Stimulated activated CD8-positive, alpha-beta memory T cell treated with anti-CD3 and anti-CD28 coated beads, Interleukin-15, amount 100 ng/mL, for 1 hour (primary cell): Measurements from ENCODE around the gene AP3M1.

Experiments used
- DNase-seq: peaks from one replicate; pipeline ENCODE4 v3.0.0-alpha.2; 2020; ENCODE audit warnings: low read depth

The AP3M1 gene

DNA sequence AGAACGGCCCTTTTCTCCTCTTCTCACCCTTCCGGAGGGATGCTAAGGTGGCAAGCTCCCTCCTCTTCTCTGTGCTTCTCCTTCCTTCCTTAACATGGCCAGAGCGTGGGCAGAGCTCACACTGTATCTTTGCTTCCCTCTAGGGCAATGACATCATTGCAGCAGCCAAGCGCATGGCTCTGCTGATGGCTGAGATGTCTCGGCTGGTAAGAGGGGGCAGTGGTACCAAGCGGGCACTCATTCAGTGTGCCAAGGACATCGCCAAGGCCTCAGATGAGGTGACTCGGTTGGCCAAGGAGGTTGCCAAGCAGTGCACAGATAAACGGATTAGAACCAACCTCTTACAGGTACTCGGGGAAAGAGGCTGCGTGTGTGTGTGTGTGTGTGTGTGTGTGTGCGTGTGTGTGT is 36.6 kb downstream of the AP3M1 start:
- no peak for DNase-seq

DNA sequence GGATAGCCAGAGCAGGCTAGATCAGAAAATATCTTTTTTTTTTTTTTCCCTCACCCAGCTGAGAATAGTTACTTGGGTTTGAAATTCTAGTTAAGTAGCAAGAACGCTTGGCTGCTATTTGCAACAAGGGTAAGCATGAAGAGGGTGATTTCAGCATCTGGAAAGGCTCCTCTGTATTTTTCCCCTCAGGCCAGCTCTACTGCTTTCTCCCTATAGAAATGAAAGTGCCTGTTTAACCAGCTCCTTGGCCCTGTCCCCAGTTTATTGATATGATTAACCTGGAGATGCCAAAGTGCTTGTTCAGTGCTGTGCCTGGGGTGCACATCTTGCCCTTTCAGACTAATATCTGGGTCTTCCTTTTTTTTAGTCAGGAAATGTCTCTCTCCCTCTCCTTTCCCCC is 37.1 kb downstream of the AP3M1 start:
- no peak for DNase-seq

DNA sequence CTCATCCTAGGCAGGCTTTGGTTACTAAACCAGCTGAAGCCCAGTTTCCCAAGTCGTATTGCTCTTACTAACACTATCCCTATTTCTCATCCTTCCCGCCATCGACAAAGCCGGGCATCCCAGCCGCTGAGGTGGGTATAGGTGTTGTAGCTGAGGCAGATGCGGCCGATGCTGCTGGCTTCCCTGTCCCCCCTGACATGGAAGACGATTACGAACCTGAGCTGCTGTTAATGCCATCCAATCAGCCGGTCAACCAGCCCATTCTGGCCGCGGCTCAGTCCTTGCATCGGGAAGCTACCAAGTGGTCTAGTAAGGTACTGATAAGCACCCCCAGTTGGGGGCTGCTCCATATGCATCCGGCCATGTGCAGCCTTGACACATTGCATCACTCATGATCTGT is 38.8 kb downstream of the AP3M1 start:
- no peak for DNase-seq

DNA sequence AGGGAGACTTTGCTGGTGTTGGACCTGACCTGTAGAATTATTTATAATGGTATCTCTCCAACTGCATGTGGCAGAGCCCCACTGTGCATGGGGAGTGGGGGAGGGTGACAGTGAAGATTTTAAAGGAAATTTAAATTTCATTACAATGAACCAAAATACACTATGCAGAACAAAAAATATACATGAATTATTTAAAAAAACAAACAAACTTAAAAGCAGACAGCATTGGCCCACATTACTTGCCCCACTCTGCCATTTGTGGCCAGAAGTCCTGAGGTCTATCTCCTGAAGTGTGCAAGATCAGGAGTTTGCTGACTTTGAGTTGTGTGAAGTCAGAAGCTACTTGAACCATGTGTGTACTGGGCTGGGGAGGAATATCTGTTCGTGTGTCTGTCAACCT is 40.5 kb downstream of the AP3M1 start:
- DNase-seq = no peak

DNA sequence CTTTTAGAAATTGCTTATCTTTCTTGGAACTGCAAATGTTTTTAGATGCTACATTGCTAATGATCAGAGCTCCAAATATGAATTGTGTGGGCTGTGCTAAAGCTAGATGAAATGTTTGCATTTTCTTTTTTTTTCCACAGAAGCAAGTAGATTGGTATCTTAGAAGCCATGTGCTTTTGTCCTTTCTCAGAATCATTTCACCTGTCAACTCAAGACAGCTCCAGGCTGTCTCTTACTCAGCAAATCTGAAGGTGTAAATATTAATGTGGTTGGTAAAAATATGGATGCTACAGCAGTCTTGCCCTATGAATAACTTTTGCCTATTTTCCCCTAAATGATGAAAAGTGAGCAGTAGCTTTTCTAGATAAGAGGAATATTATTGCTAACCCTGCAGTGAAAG is 41.2 kb downstream of the AP3M1 start:
- DNase-seq = no peak

DNA sequence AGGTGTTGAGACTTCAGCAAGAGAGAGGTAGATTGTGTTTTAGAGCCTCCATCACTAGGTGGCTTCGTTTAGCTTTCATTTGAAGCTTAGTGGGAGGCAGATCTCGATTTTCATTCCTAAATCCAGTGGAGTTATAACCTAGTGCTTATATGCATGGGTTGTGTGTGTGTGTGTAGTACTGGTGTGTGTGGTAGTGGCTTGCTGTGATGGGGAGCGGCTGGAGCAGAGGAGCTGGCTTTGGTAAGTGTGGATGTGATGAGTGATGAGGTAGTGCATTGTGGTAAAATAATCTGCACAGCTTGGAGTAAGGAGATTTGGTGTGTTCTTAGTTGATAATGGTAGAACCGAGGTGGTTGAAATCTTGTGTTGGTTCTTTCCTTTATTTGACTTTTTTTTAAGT is 43.2 kb downstream of the AP3M1 start:
- DNase-seq = no peak

DNA sequence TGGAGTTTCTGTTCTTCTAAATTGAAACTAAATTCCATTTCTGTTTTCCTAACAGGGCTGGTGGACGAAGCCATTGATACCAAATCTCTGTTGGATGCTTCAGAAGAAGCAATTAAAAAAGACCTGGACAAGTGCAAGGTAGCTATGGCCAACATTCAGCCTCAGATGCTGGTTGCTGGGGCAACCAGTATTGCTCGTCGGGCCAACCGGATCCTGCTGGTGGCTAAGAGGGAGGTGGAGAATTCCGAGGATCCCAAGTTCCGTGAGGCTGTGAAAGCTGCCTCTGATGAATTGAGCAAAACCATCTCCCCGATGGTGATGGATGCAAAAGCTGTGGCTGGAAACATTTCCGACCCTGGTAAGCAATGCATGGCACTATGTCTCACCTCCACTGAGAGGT is 45.6 kb downstream of the AP3M1 start:
- no peak for DNase-seq

DNA sequence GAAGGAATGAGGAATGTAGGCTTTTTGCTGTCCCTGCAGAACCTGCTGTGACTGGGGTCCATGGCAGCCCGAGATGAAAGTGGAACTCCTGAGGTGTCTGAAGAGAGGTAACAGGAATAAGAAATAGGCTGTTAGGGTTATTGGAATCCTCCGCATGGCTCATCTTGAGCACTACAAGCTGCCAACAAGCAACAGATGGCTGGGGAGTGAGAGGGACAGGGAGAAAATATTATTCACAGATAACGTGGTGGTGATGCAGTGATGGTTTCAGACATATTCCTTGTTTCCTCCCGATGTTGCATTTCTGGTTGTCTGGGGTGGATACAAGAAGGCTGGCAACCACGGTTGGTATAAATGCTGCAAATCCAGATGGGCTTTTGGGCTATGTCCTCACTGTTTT is 46.1 kb downstream of the AP3M1 start:
- no peak for DNase-seq

DNA sequence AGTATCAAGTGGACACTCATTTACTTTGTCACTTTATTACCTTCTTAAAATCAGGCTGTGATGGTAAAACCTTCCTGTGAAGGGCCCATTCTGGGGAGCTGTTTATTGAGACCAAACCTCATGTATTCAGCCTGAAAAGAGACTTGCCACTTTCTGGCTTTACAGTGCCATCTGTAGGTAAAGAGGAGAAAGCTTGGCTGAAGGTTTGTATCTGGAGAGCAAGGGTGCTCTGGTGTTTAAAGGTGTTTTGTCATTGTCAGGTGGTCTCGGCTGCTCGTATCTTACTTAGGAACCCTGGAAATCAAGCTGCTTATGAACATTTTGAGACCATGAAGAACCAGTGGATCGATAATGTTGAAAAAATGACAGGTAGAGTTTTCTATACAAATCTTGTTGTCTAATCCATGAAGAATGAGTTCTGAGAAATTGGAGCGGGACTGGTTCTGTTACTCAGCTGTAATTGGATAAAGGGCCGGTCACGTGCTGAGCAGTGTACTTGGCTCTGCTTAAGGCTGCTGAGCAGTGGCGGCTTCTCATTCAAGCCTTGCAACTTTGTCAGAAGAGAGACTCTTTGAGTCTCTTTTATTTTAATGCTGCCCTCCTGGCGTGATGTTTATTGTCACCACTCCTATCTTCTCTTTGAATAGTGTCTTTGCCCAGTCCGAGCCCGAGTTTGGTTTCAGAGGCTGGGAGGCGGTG is 46.9 kb downstream of the AP3M1 start:
- no peak for DNase-seq

DNA sequence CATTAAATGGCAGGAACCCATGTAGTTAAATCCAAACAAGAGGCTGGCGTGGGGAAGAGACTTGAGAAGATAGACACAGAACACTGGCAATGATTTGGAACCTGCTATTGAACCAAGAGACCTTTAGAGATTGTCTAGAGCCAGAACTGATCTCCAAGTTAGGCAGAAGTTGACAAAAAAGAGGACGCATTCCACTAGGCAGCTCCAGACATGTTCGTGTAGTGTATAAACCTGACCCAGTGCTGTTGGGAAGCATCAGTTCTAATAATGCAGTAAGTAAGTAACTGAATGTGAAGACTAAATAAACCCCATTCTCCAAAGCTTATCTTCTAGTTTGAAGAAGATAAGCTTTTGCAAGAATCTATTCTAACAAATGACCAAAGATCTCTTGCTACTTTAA is 50.8 kb downstream of the AP3M1 start:
- DNase-seq = no peak

DNA sequence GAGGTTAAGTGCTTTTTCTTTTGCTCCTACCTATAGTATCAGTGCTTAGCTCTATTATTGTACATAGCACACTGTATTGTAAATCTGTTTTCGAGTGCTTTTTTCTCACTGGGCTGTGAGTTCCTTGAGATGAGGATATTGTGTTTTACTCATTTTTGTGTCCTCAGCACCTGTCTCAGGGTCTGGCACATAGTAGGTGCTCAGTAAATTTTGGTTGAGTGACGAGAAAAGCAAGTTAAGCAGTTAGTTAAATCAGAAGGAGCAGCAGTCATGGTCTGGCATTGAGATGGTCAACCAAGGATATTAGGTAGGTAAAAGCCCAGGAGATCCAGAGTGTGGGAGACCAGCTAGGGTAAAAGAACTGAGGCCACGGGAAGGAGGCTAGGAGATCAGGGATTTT is 51.2 kb downstream of the AP3M1 start:
- DNase-seq = no peak

DNA sequence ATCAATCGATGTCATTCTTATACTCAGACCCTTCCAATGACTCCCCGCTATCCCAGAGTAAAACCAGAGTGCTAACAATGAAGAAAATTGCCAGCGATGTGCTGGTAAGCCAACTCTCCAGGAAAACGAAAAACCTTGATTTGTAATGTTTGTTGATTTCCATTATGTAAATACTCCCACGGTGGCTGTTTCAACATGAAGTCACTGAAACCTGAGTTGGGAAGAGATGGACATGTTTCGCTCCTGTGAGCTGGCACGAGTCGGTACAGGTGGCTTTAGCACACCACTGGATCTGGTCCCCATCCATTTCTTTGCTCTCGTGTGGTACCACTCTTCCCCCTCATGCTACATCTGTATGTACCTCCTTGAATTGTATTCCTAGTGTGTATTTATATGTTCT is 52.9 kb downstream of the AP3M1 start:
- no peak for DNase-seq

DNA sequence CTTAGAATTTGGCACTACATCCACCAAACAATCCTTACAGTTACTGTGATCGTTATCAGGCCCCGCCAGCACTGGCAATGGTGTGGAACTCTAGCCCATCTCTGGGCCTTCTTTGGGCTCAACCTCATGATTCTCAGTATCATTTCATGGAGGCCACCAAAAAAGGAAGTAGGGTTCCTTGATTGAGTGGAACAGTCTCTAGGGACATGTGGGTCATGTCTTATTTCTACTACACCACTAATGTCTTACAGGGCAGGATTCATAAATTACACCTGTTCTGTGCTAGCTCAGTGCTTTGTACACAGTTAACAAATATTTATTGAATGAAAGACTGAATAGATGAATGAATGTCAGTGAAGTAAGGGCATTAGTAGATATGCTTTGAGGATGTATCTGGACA is 53.9 kb downstream of the AP3M1 start:
- no peak for DNase-seq

DNA sequence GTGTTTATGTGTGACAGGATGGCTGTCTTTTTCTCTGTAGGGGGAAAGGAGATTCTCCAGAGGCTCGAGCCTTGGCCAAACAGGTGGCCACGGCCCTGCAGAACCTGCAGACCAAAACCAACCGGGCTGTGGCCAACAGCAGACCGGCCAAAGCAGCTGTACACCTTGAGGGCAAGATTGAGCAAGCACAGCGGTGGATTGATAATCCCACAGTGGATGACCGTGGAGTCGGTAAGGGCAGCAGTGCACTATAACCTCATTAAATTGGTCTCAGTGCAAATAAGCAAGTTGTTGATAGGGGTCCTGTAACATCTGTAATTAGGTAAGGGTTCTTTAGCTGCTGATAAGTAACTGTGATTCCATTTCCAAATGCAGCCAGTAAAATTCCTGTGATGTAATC is 56.4 kb downstream of the AP3M1 start:
- DNase-seq = no peak

DNA sequence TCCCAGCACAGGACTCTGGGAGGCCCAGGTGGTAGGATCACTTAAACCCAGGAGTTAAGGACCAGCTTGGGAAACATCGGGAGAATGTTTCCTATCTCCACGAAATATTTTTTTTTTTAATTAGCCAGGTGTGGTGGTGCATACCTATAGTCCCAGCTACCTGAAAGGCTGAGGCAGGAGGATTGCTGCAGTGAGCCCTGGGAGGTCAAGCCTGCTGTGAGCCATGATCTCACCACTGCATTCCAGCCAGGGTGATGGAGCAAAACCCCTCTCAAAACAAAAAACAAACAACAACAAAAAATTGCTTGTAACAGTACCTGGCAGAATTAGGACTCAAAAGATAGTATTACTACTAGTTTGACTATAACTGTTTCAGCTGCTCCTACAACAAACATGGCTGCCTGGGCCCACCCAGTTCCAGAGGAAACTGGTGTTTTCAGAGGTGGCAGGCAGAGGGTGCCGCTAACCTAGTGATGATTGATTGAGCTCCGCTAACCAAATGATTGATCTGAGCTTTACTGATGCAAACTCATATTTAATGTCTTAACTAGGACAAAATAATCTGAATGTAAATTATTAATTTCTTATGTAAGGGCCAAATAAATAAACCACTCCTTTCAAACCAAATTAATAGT is 57.0 kb downstream of the AP3M1 start:
- DNase-seq = no peak

DNA sequence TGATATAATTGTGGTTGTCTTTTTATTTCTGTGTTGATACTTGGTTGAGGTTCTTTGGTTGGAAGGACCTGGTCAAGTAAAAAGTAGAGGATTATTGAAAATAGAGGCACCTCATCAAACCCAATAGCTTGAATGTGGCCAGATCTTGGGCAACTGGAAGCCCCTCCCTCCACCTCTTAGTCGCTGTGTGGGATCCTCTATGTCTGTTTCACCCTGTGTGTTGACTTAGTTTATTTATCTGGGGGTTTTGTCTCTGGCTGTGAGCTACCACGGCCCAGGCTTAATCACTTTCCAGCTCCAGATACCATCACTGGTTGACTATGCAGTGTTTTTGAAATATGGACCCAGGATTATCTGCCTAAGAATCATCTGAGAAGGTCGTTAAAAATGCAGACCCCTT is 58.3 kb downstream of the AP3M1 start:
- no peak for DNase-seq

DNA sequence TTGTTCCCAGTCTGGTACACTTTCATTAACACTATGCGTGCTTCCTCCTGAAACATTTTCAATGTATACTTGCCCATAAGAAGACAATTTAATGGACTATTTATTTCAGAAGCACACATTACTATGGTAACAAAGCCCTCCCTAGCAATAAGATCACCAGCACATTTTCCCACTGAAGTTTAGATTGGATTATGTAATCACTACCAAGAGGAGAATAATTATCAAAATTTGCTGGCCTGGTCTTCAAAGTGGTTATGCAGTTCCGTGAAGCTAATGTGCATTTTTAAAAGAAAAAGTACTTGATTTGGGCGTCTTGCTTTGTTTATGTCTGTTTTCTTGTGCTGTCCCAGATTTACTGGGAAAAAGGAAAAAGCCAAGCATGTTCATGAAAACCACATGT is 61.9 kb downstream of the AP3M1 start:
- DNase-seq = no peak

DNA sequence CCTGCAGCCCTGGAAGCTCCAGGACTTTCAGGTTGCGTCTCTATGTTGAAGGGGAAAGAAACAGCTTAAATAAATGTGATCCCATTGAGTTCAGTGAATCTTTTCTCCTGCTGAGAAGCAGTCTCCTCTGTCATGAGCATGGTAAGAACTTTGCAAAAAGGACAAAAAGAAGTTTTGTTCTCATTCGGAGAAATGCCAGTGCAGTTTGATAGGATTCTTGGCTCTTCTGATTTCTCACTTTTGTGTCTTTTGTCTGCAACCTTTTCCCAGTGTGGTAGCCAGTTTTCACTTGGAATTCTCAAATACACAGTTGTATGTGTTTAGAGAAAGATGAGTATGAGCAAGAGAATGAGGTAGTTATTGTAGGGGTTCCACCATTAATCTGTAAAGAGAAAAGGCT is 64.3 kb downstream of the AP3M1 start:
- DNase-seq = no peak

DNA sequence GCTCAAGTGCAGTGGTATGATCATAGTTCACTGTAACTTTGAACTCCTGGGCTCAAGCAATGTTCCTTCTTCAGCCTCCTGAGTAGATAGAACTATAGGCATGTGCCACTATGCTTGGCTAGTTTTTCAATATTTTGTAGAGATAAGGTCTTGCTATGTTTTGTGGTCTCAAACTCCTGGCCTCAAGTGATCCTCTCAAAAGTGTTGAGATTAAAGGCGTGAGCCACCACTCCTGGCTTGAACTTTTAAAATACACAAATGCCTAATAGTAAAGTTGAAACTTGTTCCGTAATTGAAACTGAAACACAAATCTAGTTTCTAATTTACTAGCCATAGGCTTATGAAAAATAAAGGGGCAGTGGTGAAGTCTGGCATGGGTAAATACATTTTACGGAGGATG is 65.7 kb downstream of the AP3M1 start:
- DNase-seq = no peak

DNA sequence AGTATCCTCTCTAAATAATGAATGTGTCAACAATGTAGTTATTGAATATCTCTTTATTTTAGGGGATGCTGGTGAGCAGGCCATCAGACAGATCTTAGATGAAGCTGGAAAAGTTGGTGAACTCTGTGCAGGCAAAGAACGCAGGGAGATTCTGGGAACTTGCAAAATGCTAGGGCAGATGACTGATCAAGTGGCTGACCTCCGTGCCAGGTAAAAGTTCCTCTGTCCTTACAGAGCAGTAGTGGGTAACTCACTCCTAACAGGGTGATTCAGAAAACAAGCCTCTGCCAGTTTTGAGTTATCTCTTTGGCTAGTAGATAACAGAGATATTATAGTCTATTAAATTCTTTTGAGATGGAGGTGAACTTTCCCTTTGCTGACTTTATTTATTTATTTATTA is 67.3 kb downstream of the AP3M1 start:
- no peak for DNase-seq

DNA sequence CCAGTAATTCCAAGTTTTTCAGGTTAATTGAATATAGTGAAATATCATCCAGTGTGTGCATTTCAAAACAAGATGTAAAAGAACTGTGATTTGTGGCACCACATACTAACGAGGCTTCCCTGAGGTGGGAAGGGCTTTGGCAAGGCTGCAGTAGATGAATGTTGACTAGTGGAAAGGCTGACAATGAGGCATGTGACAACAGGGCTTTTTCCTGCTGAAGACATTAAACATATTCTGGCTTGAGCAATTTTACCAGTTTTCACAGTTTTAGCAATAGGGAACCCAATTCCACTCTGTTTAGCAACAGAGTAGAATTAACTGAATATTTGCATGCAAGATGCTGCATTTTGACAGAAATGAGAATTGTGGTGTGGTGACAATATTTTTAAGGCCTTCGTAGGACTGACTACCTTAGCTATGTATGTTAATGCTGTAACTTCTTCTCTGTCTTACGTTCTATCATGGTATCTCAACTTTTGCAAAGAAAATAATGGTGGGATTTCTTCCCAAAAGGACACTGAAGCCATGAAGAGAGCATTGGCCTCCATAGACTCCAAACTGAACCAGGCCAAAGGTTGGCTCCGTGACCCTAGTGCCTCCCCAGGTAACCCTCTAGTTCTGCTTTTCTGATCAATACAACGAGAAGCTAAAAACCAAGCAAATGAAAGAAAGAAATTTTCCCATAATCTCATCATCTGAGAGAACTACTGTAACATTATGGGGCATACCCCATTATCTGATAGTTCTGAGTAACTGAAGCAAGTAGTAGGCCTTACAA is 68.5 kb downstream of the AP3M1 start:
- DNase-seq = no peak

DNA sequence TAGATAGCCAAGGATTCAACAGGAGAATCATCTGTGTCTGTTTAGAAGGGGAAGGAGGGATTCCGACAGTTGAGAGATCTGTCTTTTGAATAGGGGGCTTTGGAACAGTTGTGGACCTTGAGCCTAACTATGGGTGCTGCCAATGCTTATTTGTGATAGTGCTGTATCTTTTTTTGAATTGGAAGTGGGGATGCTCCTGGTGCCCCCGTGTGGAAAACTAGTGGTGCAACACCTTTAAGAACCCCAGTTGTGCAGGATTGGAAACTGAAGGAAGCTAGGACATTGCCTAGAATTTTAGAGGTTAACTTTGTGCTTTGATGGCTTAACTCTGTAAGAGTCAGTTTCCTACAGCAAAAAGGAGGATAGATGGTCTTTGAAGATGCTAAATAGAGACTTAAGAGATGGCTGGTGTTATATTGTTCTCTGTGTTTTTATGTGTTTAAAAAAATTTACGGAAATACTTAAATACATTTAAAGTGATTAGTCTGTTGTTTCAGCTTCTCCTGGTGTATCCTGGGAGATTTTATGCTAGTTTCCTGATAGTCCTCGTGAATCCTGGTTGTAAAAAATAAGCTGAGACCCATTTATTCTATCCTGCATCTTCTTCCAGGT is 69.3 kb downstream of the AP3M1 start:
- no peak for DNase-seq

DNA sequence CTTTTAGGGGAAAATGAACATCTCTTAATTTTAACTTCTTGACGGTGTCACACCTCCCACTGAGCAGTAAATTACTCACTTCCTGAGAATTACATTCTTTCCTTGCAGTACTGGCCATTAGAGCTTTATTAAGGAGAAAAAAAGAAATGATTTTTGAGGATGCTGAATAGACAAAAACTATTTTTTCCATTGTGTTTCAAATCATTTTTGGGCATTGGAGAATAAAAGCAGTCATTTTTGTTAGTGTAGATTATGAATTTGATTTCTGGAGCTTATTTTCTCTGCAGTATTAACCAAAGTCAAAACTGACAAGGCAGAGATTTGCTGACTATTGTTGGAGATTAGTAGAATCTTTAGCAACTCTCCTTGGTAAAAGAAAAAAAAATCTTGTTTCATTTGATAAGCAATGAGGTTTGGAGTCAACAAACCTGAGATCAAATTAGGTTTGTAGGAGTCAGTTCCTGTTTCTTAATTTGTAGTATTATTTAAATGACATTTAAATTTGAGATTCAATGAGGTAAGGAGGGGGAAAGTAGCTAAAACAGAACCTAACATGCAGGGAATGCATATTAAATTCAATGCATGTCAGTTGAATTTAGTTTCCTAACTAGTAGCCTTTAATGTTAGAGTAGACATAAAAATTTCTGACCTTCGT is 70.6 kb downstream of the AP3M1 start:
- no peak for DNase-seq
